ENCODE measurements around the gene REXO1. TPM values are rescaled to one million over a fixed set of nuclear protein-coding genes. Genes with fewer than 3 reads are reported as not detected.
A peak's percentile ranks its signal among the peaks of the same experiment; 100 is the strongest.

The REXO1 gene
- total and polyA plus RNA-seq, 9 of the 15 experiments (the other 6 are each of a cell fraction or from before 2014, with no cell fraction given), result 0.04 to 63.3 (median 15.8) TPM

DNA sequence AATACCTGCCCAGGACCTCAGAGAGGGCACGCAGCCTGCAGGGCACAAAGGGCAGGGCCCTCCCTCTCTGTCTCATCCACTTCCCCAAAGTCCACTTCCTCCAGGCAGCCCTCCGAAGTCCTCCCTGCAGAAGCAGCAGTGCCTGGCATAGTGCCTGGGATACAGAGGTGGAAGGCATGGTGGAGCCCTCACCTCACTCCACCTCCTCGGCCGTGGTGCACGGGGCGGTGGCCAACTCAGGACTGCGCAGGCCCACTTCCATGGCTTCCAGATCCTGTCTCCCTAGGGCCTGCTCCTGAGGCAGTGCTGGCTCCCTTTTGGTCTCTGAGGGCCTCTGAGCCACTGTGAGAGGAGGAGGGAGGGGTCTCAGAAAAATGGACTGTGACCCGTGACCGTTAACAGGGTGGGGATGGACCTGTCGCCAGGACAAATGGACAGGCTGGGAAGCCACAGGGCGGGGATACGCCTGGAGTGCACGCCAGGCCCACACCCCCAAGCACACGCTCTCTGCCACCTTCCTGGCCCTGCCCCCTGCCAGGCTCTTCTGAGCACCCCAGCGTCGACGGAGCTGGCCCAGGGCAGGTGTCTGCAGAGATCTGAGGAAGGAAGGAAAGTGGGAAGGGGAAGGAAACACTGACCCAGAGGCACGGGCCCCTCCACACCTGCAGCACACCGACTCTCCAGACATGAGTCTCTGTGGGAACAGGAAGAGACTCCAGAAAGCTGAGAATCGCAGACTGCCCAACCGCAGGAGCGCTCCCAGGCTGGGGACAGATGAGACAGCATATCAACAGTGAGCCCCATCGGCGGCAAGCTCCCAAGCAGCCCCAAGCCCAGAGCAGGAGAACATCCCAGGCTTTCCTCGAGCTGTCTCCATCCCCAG lies 8.4 kb downstream of the REXO1 start (continued):
- TF ChIP-seq ZNF263 (CRISPR knock-in tag; IDR thresholded peaks at IDR 0.05; ENCODE audit: borderline replicate concordance), result peak; percentile 56; the same call in 1 of the 2 replicates
- TF ChIP-seq MAFK (IDR thresholded peaks at IDR 0.05; ENCODE audit: low read length), result peak; percentile 25; the same call in 1 of the 2 replicates
- no peak for TF ChIP-seq CREM (IDR thresholded peaks at IDR 0.05; ENCODE audit: low read depth)
- TF ChIP-seq, protein P1, sequence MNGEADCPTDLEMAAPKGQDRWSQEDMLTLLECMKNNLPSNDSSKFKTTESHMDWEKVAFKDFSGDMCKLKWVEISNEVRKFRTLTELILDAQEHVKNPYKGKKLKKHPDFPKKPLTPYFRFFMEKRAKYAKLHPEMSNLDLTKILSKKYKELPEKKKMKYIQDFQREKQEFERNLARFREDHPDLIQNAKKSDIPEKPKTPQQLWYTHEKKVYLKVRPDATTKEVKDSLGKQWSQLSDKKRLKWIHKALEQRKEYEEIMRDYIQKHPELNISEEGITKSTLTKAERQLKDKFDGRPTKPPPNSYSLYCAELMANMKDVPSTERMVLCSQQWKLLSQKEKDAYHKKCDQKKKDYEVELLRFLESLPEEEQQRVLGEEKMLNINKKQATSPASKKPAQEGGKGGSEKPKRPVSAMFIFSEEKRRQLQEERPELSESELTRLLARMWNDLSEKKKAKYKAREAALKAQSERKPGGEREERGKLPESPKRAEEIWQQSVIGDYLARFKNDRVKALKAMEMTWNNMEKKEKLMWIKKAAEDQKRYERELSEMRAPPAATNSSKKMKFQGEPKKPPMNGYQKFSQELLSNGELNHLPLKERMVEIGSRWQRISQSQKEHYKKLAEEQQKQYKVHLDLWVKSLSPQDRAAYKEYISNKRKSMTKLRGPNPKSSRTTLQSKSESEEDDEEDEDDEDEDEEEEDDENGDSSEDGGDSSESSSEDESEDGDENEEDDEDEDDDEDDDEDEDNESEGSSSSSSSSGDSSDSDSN (IDR thresholded peaks at IDR 0.05; ENCODE audit: borderline replicate concordance in 1 of 2, low read depth in 2 of 2, low read length in 2 of 2), result peak; percentile 31 to 72; a peak in 1 of 4 replicates
- TF ChIP-seq, protein P2, sequence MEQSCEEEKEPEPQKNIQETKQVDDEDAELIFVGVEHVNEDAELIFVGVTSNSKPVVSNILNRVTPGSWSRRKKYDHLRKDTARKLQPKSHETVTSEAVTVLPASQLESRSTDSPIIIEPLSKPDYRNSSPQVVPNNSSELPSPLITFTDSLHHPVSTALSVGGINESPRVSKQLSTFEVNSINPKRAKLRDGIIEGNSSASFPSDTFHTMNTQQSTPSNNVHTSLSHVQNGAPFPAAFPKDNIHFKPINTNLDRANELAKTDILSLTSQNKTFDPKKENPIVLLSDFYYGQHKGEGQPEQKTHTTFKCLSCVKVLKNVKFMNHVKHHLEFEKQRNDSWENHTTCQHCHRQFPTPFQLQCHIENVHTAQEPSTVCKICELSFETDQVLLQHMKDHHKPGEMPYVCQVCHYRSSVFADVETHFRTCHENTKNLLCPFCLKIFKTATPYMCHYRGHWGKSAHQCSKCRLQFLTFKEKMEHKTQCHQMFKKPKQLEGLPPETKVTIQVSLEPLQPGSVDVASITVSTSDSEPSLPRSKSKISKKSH (CRISPR knock-in tag; IDR thresholded peaks at IDR 0.05), result no peak
- no peak for TF ChIP-seq THRB (CRISPR knock-in tag; conservative IDR thresholded peaks at IDR 0.05)
- no peak for TF ChIP-seq HLTF (IDR thresholded peaks at IDR 0.05)
- no peak for TF ChIP-seq KLF10 (CRISPR knock-in tag; IDR thresholded peaks at IDR 0.05)
- no peak for TF ChIP-seq HDGF (IDR thresholded peaks at IDR 0.05)
- 0 out of 2 replicates have a peak, but pooled peaks have one; percentile 16 for TF ChIP-seq NR2C2 (CRISPR knock-in tag; IDR thresholded peaks at IDR 0.05)
- TF ChIP-seq NR2C2 (tag; IDR thresholded peaks at IDR 0.05), result no peak
- no peak for TF ChIP-seq GABPA (tag; conservative IDR thresholded peaks at IDR 0.05; ENCODE audit: low read depth)
- no peak for TF ChIP-seq NEUROD1 (IDR thresholded peaks at IDR 0.05; ENCODE audit: borderline replicate concordance, low read depth, low read length, partially characterized antibody)

All from K562 (cell line).